ENCODE measurements around the gene STAMBP.

STAMBP gene

DNA sequence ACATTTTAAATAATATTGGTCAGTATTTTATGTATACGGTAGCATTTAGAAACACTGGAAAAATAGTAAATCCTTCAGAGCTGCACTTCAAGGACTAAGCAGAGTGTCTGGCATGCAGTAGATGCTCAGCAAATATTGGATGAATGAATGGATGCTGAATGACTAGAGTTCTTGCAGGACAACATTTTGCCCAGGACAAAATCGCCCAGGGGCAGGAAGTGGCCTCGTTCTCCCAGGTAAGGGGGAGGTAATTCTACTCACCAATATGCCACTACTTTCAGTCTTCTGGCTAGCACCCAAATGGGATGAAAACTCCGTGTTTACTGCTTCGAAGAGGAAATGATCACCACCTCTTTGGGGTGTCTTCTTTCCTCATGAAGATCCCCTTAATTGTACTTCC lies 93.9 kb downstream of the STAMBP start:
- in situ Hi-C loops (cut with MboI; ENCODE audit: low sequenced_read_pairs) = no loop called here
